ENCODE measurements around the gene WASF2. TPM values are rescaled to one million over a fixed set of nuclear protein-coding genes. Genes with fewer than 3 reads are reported as not detected.

Gene WASF2
- total and polyA plus RNA-seq, 2 of the 13 experiments (the other 11 are each of a cell fraction or from before 2014, with no cell fraction given): 10.4 to 27.7 TPM

GRCh38 chr1:27522432-27523336 lies 32.7 kb upstream of the WASF2 start (continued):
- TF ChIP-seq AKNA (CRISPR knock-in tag; IDR thresholded peaks at IDR 0.05; ENCODE audit: borderline replicate concordance) (no peak), NR1H2 (CRISPR knock-in tag; IDR thresholded peaks at IDR 0.05; ENCODE audit: borderline replicate concordance, low read depth) (no peak), FOSL1 (CRISPR knock-in tag; IDR thresholded peaks at IDR 0.05; ENCODE audit: borderline replicate concordance) (no peak), PHB2 (IDR thresholded peaks at IDR 0.05; ENCODE audit: partially characterized antibody) (no peak), TIGD3 (CRISPR knock-in tag; IDR thresholded peaks at IDR 0.05; ENCODE audit: borderline replicate concordance) (peak; percentile 71; the same call in 1 of the 2 replicates), SUZ12 (IDR thresholded peaks at IDR 0.05; ENCODE audit: low read depth, low read length) (no peak), ATF7-NPFF (CRISPR knock-in tag; IDR thresholded peaks at IDR 0.05; ENCODE audit: low read depth) (0 out of 2 replicates have a peak, but pooled peaks have one; percentile 47), JUNB (CRISPR knock-in tag; IDR thresholded peaks at IDR 0.05; ENCODE audit: borderline replicate concordance) (no peak), MEIS2 (CRISPR knock-in tag; IDR thresholded peaks at IDR 0.05) (no peak; the same call in 1 of the 2 replicates), MYNN (CRISPR knock-in tag; IDR thresholded peaks at IDR 0.05; ENCODE audit: low read depth) (no peak)
- TF ChIP-seq, protein P1, sequence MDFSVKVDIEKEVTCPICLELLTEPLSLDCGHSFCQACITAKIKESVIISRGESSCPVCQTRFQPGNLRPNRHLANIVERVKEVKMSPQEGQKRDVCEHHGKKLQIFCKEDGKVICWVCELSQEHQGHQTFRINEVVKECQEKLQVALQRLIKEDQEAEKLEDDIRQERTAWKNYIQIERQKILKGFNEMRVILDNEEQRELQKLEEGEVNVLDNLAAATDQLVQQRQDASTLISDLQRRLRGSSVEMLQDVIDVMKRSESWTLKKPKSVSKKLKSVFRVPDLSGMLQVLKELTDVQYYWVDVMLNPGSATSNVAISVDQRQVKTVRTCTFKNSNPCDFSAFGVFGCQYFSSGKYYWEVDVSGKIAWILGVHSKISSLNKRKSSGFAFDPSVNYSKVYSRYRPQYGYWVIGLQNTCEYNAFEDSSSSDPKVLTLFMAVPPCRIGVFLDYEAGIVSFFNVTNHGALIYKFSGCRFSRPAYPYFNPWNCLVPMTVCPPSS (IDR thresholded peaks at IDR 0.05): no peak
- TF ChIP-seq, protein P2, sequence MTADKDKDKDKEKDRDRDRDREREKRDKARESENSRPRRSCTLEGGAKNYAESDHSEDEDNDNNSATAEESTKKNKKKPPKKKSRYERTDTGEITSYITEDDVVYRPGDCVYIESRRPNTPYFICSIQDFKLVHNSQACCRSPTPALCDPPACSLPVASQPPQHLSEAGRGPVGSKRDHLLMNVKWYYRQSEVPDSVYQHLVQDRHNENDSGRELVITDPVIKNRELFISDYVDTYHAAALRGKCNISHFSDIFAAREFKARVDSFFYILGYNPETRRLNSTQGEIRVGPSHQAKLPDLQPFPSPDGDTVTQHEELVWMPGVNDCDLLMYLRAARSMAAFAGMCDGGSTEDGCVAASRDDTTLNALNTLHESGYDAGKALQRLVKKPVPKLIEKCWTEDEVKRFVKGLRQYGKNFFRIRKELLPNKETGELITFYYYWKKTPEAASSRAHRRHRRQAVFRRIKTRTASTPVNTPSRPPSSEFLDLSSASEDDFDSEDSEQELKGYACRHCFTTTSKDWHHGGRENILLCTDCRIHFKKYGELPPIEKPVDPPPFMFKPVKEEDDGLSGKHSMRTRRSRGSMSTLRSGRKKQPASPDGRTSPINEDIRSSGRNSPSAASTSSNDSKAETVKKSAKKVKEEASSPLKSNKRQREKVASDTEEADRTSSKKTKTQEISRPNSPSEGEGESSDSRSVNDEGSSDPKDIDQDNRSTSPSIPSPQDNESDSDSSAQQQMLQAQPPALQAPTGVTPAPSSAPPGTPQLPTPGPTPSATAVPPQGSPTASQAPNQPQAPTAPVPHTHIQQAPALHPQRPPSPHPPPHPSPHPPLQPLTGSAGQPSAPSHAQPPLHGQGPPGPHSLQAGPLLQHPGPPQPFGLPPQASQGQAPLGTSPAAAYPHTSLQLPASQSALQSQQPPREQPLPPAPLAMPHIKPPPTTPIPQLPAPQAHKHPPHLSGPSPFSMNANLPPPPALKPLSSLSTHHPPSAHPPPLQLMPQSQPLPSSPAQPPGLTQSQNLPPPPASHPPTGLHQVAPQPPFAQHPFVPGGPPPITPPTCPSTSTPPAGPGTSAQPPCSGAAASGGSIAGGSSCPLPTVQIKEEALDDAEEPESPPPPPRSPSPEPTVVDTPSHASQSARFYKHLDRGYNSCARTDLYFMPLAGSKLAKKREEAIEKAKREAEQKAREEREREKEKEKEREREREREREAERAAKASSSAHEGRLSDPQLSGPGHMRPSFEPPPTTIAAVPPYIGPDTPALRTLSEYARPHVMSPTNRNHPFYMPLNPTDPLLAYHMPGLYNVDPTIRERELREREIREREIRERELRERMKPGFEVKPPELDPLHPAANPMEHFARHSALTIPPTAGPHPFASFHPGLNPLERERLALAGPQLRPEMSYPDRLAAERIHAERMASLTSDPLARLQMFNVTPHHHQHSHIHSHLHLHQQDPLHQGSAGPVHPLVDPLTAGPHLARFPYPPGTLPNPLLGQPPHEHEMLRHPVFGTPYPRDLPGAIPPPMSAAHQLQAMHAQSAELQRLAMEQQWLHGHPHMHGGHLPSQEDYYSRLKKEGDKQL (CRISPR knock-in tag; IDR thresholded peaks at IDR 0.05; ENCODE audit: low read depth): no peak
